ENCODE results near the gene ACOT4. TPM values are rescaled to one million over a fixed set of nuclear protein-coding genes. Genes with fewer than 3 reads are reported as not detected.

Gene ACOT4
- total RNA-seq, 2 donors from 2014 or later: 1.4 to 3.1 TPM

DNA sequence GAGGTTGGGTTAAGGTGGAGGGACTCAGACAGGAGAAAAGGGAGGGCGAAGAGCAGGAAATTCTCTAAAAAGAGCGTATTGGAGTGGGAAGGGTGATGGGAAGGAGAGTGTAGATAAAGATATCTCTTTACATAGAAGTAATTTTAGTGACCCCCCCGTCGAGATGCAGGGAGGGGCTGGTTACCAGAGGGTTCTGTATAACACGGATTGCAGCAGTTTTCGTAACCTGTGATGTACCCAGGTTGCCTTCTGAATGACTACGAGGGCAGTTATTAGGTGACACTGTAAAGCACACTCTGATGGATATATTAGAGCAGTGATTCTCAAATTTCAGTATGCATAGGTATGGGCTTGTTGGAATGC lies 53.6 kb downstream of the ACOT4 start:
- no peak for ATAC-seq
- DNase-seq (ENCODE audit: low spot score in 2 of 2): no peak
- Mint-ChIP-seq H3K36me3 (peaks cover 0 to 6% of the 10 kb centered on the region in 2 donors), H3K9me3 (no peaks in the 10 kb centered on the region), H3K27ac (peak overlapping the region; percentile 87 to 98)

Other genes with a start within 250 kb of the ACOT4 start
- gene NUMB, start 133.3 kb upstream of the ACOT4 start, total RNA-seq: 10 to 100 TPM; 34.8 to 41.4 TPM
- gene RIOX1, start 100.9 kb upstream of the ACOT4 start, total RNA-seq: 10 to 100 TPM in 1 of 2 donors, 1 to 10 TPM in 1; 7.9 to 10.7 TPM
- gene ACOT1, start 54.7 kb upstream of the ACOT4 start, total RNA-seq: 1 to 10 TPM in 1 of 2 donors, under 1 TPM in 1; 0.96 to 1.3 TPM
- not detected for gene HEATR4, start 32.9 kb upstream of the ACOT4 start, total RNA-seq
- 1 to 10 TPM; 5.3 to 7.9 TPM for gene ACOT2, start 22.7 kb upstream of the ACOT4 start, total RNA-seq
- gene ACOT6, start 20.6 kb downstream of the ACOT4 start, total RNA-seq: not detected
- 1 to 10 TPM; 4.0 to 4.7 TPM for gene DNAL1, start 53.1 kb downstream of the ACOT4 start, total RNA-seq
- 10 to 100 TPM; 26.7 to 29.2 TPM for gene PNMA1, start 122.5 kb downstream of the ACOT4 start, total RNA-seq